ENCODE data around the gene NPAS3.

- TF ChIP-seq CTCF (IDR thresholded peaks at IDR 0.05) (no peak), POLR2A (IDR thresholded peaks at IDR 0.05) (no peak)
Measured at GRCh38 chr14:33704481-33704880, 765.8 kb downstream of the NPAS3 start.
